ENCODE measurements around the gene UQCRQ.

The UQCRQ gene

DNA sequence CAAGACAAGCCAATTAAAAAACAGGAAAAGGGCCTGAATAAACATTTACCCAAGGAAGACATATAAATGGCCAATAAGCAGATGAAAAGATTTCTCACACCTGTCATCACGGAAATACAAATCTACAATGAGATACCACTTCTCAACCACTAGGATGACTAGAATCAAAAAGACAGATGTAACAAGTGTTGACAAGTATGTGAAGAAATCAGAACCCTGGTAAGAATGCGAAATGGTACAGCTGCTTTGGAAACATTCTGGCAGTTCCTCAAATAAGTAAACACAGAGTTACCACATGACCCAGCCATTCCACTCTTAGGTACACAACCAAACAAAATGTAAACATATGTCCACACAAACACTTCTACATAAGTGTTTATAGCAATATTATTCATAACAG is 39.5 kb downstream of the UQCRQ start:
- DNase-seq (ENCODE audit: low read depth in 2 of 3, low spot score in 2 of 3): no peak

GRCh38 chr5:132907161-132907560 is 40.7 kb downstream of the UQCRQ start:
- DNase-seq (ENCODE audit: low read depth in 2 of 3, low spot score in 2 of 3): no peak

DNA sequence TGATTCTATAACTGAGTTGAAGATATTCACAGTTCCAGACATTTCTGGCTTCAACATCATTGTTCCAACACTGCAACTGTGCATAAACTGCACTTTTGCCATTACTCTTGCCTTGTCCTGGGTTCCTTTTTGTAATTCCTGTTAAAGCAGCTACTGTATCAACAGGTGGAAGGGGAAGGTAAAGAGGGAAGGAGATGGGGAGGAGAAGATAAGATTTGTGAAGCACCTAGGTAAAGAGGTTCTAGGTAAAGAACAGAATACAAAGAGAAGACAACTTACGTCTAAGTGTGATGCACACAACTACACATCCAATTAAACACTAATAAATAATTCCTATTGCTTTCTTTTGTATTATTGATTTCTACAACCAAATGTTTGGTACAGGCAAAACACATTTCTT is 43.3 kb downstream of the UQCRQ start:
- no peak for DNase-seq (ENCODE audit: low read depth in 2 of 3, low spot score in 2 of 3)

DNA sequence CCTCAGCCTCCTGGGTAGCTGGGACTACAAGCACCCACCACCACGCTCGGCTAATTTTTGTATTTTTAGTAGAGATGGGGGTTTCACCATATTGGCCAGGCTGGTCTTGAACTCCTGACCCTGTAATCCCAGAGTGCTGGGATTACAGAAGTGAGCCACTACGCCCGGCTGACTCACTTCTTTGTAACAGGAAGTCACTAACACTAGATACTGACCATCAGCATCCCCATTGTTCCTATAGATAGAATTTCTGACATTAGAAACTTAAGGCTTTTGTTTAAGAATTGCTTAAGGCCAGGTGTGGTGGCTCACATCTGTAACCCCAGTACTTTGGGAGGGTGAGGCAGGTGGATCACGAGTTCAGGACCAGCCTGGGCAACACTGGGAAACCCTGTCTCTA is 49.2 kb downstream of the UQCRQ start:
- no peak for DNase-seq (ENCODE audit: low read depth in 2 of 3, low spot score in 2 of 3)

GRCh38 chr5:132916086-132916485 is 49.6 kb downstream of the UQCRQ start:
- DNase-seq (ENCODE audit: low read depth in 2 of 3, low spot score in 2 of 3): no peak

Measured in activated CD8-positive, alpha-beta memory T cell treated with anti-CD3 and anti-CD28 coated beads for 48 hours (primary cell).